ENCODE results near the gene DHCR24. TPM values are rescaled to one million over a fixed set of nuclear protein-coding genes. Genes with fewer than 3 reads are reported as not detected.

DHCR24 gene
- total RNA-seq, 2 experiments from 2014 or later: 114 to 115 TPM

GRCh38 chr1:54845772-54846171, 41.2 kb downstream of the DHCR24 start:
- DNase-seq: no peak
- no peak overlapping the region for H3K27ac Mint-ChIP-seq
- CTCF ChIA-PET: no interaction called here
- peaks cover 24% of the 10 kb centered on the region for H3K36me3 Mint-ChIP-seq (ENCODE audit: low read depth)
- H3K4me1 Mint-ChIP-seq: no peaks in the 10 kb centered on the region
- no peak overlapping the region for H3K4me3 Mint-ChIP-seq
- no peaks in the 10 kb centered on the region for H3K27me3 Mint-ChIP-seq
- POLR2A ChIA-PET: no interaction called here
- no peaks in the 10 kb centered on the region for H3K9me3 Mint-ChIP-seq

- Mint-ChIP-seq H3K9me3 (no peaks in the 10 kb centered on the region), H3K36me3 (ENCODE audit: low read depth) (peaks cover 11% of the 10 kb centered on the region), H3K4me3 (no peak overlapping the region), H3K27me3 (no peaks in the 10 kb centered on the region), H3K4me1 (no peaks in the 10 kb centered on the region), H3K27ac (no peak overlapping the region)
- ChIA-PET CTCF (no interaction called here), POLR2A (interaction anchor here (0.6 kb wide), 1 partner anchor 176 kb away, joined by 3 read pairs; no protein-coding TSS in a partner anchor)
- no peak for DNase-seq
These were observed 42.4 kb downstream of the DHCR24 start for GRCh38 chr1:54844564-54844963.

- no peaks in the 10 kb centered on the region for H3K27me3 Mint-ChIP-seq
- no peak overlapping the region for H3K4me3 Mint-ChIP-seq
- DNase-seq: no peak
- H3K27ac Mint-ChIP-seq: no peak overlapping the region
- H3K9me3 Mint-ChIP-seq: no peaks in the 10 kb centered on the region
- no peaks in the 10 kb centered on the region for H3K4me1 Mint-ChIP-seq
- peaks cover 4% of the 10 kb centered on the region for H3K36me3 Mint-ChIP-seq (ENCODE audit: low read depth)
- CTCF ChIA-PET: no interaction called here
- POLR2A ChIA-PET: no interaction called here
These were observed 43.5 kb downstream of the DHCR24 start for GRCh38 chr1:54843449-54843848.

GRCh38 chr1:54842963-54843362, 44.0 kb downstream of the DHCR24 start:
- Mint-ChIP-seq H3K36me3 (ENCODE audit: low read depth) (no peaks in the 10 kb centered on the region), H3K9me3 (no peaks in the 10 kb centered on the region), H3K27ac (no peak overlapping the region), H3K4me3 (no peak overlapping the region), H3K27me3 (no peaks in the 10 kb centered on the region), H3K4me1 (no peaks in the 10 kb centered on the region)
- POLR2A ChIA-PET: no interaction called here
- CTCF ChIA-PET: no interaction called here
- DNase-seq: no peak

- Mint-ChIP-seq H3K27ac (no peak overlapping the region), H3K4me1 (no peaks in the 10 kb centered on the region), H3K36me3 (ENCODE audit: low read depth) (no peaks in the 10 kb centered on the region), H3K27me3 (no peaks in the 10 kb centered on the region), H3K4me3 (no peak overlapping the region), H3K9me3 (no peaks in the 10 kb centered on the region)
- ChIA-PET POLR2A (no interaction called here), CTCF (no interaction called here)
- DNase-seq: no peak
These were observed 44.6 kb downstream of the DHCR24 start for GRCh38 chr1:54842206-54842915.

GRCh38 chr1:54839824-54840223, 47.2 kb downstream of the DHCR24 start:
- H3K4me1 Mint-ChIP-seq: no peaks in the 10 kb centered on the region
- POLR2A ChIA-PET: no interaction called here

GRCh38 chr1:54838565-54839180, 48.3 kb downstream of the DHCR24 start:
- Mint-ChIP-seq H3K27ac (no peak overlapping the region), H3K27me3 (no peaks in the 10 kb centered on the region), H3K4me3 (no peak overlapping the region), H3K9me3 (no peaks in the 10 kb centered on the region), H3K36me3 (ENCODE audit: low read depth) (no peaks in the 10 kb centered on the region), H3K4me1 (no peaks in the 10 kb centered on the region)
- no peak for DNase-seq
- CTCF ChIA-PET: interaction anchor here (1.0 kb wide), 1 partner anchor 15 kb away, joined by 3 read pairs; no protein-coding TSS in a partner anchor
- POLR2A ChIA-PET: interaction anchor here (0.6 kb wide), 1 partner anchor 288 kb away, joined by 3 read pairs; no protein-coding TSS in a partner anchor

More at GRCh38 chr1:54839824-54840223, 47.2 kb downstream of the DHCR24 start:
- CTCF ChIA-PET: no interaction called here
- no peak overlapping the region for H3K27ac Mint-ChIP-seq
- DNase-seq: no peak
- no peaks in the 10 kb centered on the region for H3K9me3 Mint-ChIP-seq
- no peaks in the 10 kb centered on the region for H3K27me3 Mint-ChIP-seq
- H3K36me3 Mint-ChIP-seq (ENCODE audit: low read depth): no peaks in the 10 kb centered on the region
- no peak overlapping the region for H3K4me3 Mint-ChIP-seq

GRCh38 chr1:54837002-54837853, 49.8 kb downstream of the DHCR24 start:
- POLR2A ChIA-PET: no interaction called here
- Mint-ChIP-seq H3K9me3 (no peaks in the 10 kb centered on the region), H3K27me3 (no peaks in the 10 kb centered on the region), H3K4me3 (no peak overlapping the region), H3K4me1 (no peaks in the 10 kb centered on the region), H3K36me3 (ENCODE audit: low read depth) (no peaks in the 10 kb centered on the region), H3K27ac (no peak overlapping the region)
- CTCF ChIA-PET: no interaction called here
- DNase-seq: no peak

GRCh38 chr1:54836594-54836993, 50.4 kb downstream of the DHCR24 start:
- no peaks in the 10 kb centered on the region for H3K4me1 Mint-ChIP-seq
- peaks cover under 1% of the 10 kb centered on the region for H3K27me3 Mint-ChIP-seq
- no peak overlapping the region for H3K27ac Mint-ChIP-seq
- H3K4me3 Mint-ChIP-seq: no peak overlapping the region
- no peak for DNase-seq
- ChIA-PET POLR2A (no interaction called here), CTCF (no interaction called here)
- H3K9me3 Mint-ChIP-seq: no peaks in the 10 kb centered on the region
- H3K36me3 Mint-ChIP-seq (ENCODE audit: low read depth): no peaks in the 10 kb centered on the region

- Mint-ChIP-seq H3K36me3 (ENCODE audit: low read depth) (peaks cover under 1% of the 10 kb centered on the region), H3K27me3 (peaks cover 2% of the 10 kb centered on the region), H3K9me3 (no peaks in the 10 kb centered on the region), H3K4me3 (no peak overlapping the region), H3K27ac (no peak overlapping the region), H3K4me1 (no peaks in the 10 kb centered on the region)
- DNase-seq: no peak
- POLR2A ChIA-PET: no interaction called here
- CTCF ChIA-PET: no interaction called here
These were observed 51.0 kb downstream of the DHCR24 start for GRCh38 chr1:54835970-54836369.

GRCh38 chr1:54835131-54835898, 51.7 kb downstream of the DHCR24 start:
- ChIA-PET CTCF (no interaction called here), POLR2A (no interaction called here)
- H3K9me3 Mint-ChIP-seq: peaks cover 4% of the 10 kb centered on the region
- peaks cover 7% of the 10 kb centered on the region for H3K36me3 Mint-ChIP-seq (ENCODE audit: low read depth)
- no peak overlapping the region for H3K27ac Mint-ChIP-seq
- no peak for DNase-seq
- no peaks in the 10 kb centered on the region for H3K4me1 Mint-ChIP-seq
- H3K27me3 Mint-ChIP-seq: peaks cover 2% of the 10 kb centered on the region
- no peak overlapping the region for H3K4me3 Mint-ChIP-seq

- ChIA-PET POLR2A (no interaction called here), CTCF (no interaction called here)
- Mint-ChIP-seq H3K4me1 (no peaks in the 10 kb centered on the region), H3K36me3 (ENCODE audit: low read depth) (peaks cover 7% of the 10 kb centered on the region), H3K27me3 (peaks cover 2% of the 10 kb centered on the region), H3K4me3 (no peak overlapping the region), H3K27ac (no peak overlapping the region), H3K9me3 (peaks cover 4% of the 10 kb centered on the region)
- DNase-seq: no peak
These were observed 52.9 kb downstream of the DHCR24 start for GRCh38 chr1:54834007-54834541.

- H3K4me1 Mint-ChIP-seq: no peaks in the 10 kb centered on the region
- H3K27me3 Mint-ChIP-seq: peaks cover 2% of the 10 kb centered on the region
- POLR2A ChIA-PET: no interaction called here
- no peak for DNase-seq
- no peak overlapping the region for H3K4me3 Mint-ChIP-seq
- H3K36me3 Mint-ChIP-seq (ENCODE audit: low read depth): peaks cover 7% of the 10 kb centered on the region
- H3K9me3 Mint-ChIP-seq: peaks cover 4% of the 10 kb centered on the region
- no peak overlapping the region for H3K27ac Mint-ChIP-seq
- CTCF ChIA-PET: interaction anchor here (2.1 kb wide), 1 partner anchor 32 kb away, joined by 5 read pairs; the partner anchor contains the start of gene TTC22
These were observed 53.9 kb downstream of the DHCR24 start for GRCh38 chr1:54833121-54833520.
